ENCODE data around the gene TGDS.
A peak's percentile ranks its signal among the peaks of the same experiment; 100 is the strongest.
"Not testable (repeated sequence)": the region's sequence is repeated elsewhere in the genome, so short reads cannot be mapped to it uniquely, and the experiment has no call there.

Gene TGDS

GRCh38 chr13:94549232-94550061 is 46.5 kb downstream of the TGDS start:
- DNase-seq, result peak; percentile 83

GRCh38 chr13:94548821-94549231 is 47.1 kb downstream of the TGDS start:
- peak; percentile 28 for DNase-seq

- DNase-seq, result no peak
These were observed 47.6 kb downstream of the TGDS start for GRCh38 chr13:94548382-94548781.

- DNase-seq, result no peak
These were observed 49.7 kb downstream of the TGDS start for GRCh38 chr13:94546061-94546839.

DNA sequence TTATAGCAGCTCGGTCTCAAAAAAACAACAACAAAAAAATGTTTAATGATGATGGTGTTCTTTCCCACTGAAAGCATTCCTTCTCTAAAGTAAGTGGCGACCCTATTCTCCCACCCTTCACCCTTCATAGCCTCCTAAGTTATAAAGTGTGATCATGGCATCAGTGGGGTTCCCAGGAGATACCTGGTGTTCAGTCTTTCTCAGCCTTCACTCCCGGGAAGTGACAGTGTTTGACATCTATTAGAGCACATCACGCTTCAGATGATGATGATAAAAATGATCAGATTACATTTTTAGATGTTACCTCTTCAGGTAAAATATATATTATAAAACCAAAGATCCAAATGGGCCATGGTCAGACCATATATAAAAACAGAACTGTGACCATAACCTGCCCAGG is 51.0 kb downstream of the TGDS start:
- no peak for DNase-seq

GRCh38 chr13:94542917-94543316 is 53.0 kb downstream of the TGDS start:
- no peak for DNase-seq

DNA sequence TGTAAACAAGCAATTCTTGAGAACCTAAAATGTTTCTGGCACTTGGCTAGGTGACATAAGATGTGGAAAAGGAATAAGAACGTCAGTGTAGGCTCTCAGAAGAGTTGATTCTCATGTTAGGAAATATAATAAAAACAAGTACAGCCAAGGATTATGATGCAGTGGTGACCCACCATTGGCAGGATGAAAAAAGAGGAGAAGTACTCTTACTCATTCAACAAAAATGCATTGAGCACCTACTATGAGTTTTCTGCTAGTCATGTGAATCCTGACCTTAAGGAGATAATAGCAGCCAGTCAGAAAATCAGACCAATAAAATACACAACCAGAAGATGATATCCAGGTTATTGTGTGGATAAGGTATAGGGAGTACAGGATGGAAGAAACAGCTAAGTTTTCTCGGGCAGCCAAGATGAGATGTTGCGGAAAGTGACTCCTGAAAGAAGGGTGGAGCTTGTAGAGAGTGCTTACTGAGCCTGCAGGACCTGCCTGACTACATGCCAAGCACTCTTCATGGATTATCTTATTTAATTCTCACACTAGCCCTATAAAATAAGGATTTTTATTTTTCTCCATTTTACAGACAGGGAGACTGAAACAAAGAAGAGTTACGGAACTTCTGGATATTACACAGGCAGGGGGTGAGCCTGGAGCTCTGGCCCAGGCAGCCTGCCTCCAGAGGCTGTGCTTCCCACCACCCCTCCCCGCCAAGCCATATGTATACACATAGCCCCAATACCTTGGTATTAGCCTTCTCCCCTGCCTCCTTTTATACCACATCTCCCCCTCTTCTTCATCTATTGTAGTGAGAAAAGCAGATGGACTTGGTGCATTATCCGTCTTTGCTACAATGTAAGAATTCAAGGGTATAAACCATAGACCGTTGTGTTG is 58.0 kb downstream of the TGDS start:
- no peak for DNase-seq

GRCh38 chr13:94535775-94536174 is 60.2 kb downstream of the TGDS start:
- DNase-seq, result no peak

DNA sequence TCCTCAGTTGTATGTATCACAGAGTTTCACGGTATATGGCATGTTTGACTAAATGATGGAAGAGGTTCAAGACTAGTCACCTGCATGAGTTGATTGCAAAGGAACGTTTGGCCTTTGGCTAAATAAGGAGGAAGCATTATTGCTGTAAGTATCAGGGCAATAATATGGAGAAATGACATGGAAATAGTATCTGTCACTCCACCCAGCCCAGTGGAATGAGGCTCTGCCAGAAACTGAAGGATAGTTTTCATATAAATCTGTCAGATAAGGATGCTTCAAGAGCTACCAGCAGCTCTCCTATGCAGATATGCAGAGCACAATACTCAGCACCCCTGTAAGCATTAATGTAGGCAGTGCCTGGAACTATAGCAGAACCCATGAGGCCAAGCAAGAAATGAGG is 60.7 kb downstream of the TGDS start:
- no peak for DNase-seq

- no peak for DNase-seq
These were observed 61.8 kb downstream of the TGDS start for GRCh38 chr13:94534166-94534565.

DNA sequence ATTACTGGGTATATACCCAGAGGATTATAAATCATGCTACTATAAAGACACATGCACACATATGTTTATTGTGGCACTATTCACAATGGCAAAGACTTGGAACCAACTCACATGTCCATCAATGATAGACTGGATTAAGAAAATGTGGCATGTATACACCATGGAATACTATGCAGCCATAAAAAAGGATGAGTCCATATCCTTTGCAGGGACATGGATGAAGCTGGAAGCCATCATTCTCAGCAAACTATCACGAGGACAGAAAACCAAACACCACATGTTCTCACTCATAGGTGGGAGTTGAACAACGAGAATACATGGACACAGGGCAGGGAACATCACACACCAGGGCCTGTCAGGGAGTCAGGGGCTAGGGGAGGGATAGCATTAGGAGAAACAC is 63.7 kb downstream of the TGDS start:
- DNase-seq, result not testable (repeated sequence)

- not testable (repeated sequence) for DNase-seq
These were observed 69.0 kb downstream of the TGDS start for GRCh38 chr13:94526956-94527355.

DNA sequence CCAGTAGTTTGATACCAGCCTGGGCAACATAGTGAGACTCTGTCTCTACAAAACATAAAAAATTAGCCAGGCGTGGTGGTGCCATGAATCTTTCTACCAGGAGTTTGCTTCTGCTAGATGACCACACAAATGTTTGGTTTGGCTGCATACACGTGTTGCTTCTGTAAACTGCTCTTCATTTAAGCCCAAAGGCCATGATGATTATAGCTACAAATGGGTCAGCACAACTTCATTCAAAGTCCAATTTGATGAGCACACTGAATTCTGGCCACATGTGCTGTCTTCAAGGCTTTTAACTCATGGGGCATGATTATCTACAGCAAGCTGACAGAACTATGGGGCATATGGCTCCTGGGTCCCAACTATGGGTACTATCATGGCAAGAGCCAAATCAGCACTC is 70.2 kb downstream of the TGDS start:
- DNase-seq, result no peak

- DNase-seq, result no peak
These were observed 71.5 kb downstream of the TGDS start for GRCh38 chr13:94524407-94524806.
